ENCODE measurements around the gene RMDN2. TPM values are rescaled to one million over a fixed set of nuclear protein-coding genes. Genes with fewer than 3 reads are reported as not detected.

RMDN2 gene
- polyA plus RNA-seq, 1 experiment: 5.7 TPM

GRCh38 chr2:37969731-37970130 is 44.6 kb downstream of the RMDN2 start:
- no peak for TF ChIP-seq CTCF (IDR thresholded peaks at IDR 0.05; ENCODE audit: low read depth, low read length)
- ChIA-PET CTCF (interaction anchor here (2.3 kb wide), 1 partner anchor 12 kb away, joined by 10 read pairs; no protein-coding TSS in a partner anchor), POLR2A (no interaction called here)
- Histone ChIP-seq H3K9me3 (ENCODE audit: control insufficient read depth, insufficient read depth, low read length) (no peaks in the 10 kb centered on the region), H3K27me3 (ENCODE audit: control insufficient read depth, insufficient read depth, low read length) (no peaks in the 10 kb centered on the region), H3K27ac (ENCODE audit: low read depth, low read length) (no peak overlapping the region), H3K4me3 (ENCODE audit: low read depth, low read length) (no peak overlapping the region)
- DNase-seq (ENCODE audit: low read depth, low spot score): no peak

GRCh38 chr2:37971971-37972370 is 46.9 kb downstream of the RMDN2 start:
- TF ChIP-seq CTCF (IDR thresholded peaks at IDR 0.05; ENCODE audit: low read depth, low read length): no peak

GRCh38 chr2:37973615-37974353 is 48.7 kb downstream of the RMDN2 start:
- no peak overlapping the region for H3K4me3 ChIP-seq (ENCODE audit: low read depth, low read length)
- H3K27ac ChIP-seq (ENCODE audit: low read depth, low read length): no peak overlapping the region
- no peak for TF ChIP-seq CTCF (IDR thresholded peaks at IDR 0.05; ENCODE audit: low read depth, low read length)
- H3K27me3 ChIP-seq (ENCODE audit: control insufficient read depth, insufficient read depth, low read length): no peaks in the 10 kb centered on the region
- ChIA-PET CTCF (interaction anchor here (0.6 to 0.7 kb wide), 2 partner anchors 11 to 300 kb away, joined by 3 read pairs; no protein-coding TSS in a partner anchor), POLR2A (no interaction called here)
- no peak for DNase-seq (ENCODE audit: low read depth, low spot score)
- H3K9me3 ChIP-seq (ENCODE audit: control insufficient read depth, insufficient read depth, low read length): no peaks in the 10 kb centered on the region; the same call in 1 of the 2 replicates

More at GRCh38 chr2:37971971-37972370, 46.9 kb downstream of the RMDN2 start:
- ChIA-PET POLR2A (no interaction called here), CTCF (interaction anchor here (2.3 kb wide), 1 partner anchor 10 kb away, joined by 10 read pairs; no protein-coding TSS in a partner anchor)
- DNase-seq (ENCODE audit: low read depth, low spot score): no peak
- H3K9me3 ChIP-seq (ENCODE audit: control insufficient read depth, insufficient read depth, low read length): no peaks in the 10 kb centered on the region
- H3K27me3 ChIP-seq (ENCODE audit: control insufficient read depth, insufficient read depth, low read length): no peaks in the 10 kb centered on the region
- no peak overlapping the region for H3K4me3 ChIP-seq (ENCODE audit: low read depth, low read length)
- no peak overlapping the region for H3K27ac ChIP-seq (ENCODE audit: low read depth, low read length)

GRCh38 chr2:37975808-37976207 is 50.7 kb downstream of the RMDN2 start:
- CTCF ChIA-PET: interaction anchor here (0.7 to 1.0 kb wide), 2 partner anchors 9 to 299 kb away, joined by 3 read pairs; no protein-coding TSS in a partner anchor
- TF ChIP-seq CTCF (IDR thresholded peaks at IDR 0.05; ENCODE audit: low read depth, low read length): no peak
- DNase-seq (ENCODE audit: low read depth, low spot score): no peak
- no peaks in the 10 kb centered on the region for H3K27me3 ChIP-seq (ENCODE audit: control insufficient read depth, insufficient read depth, low read length)
- H3K27ac ChIP-seq (ENCODE audit: low read depth, low read length): no peak overlapping the region
- H3K9me3 ChIP-seq (ENCODE audit: control insufficient read depth, insufficient read depth, low read length): no peaks in the 10 kb centered on the region; the same call in 1 of the 2 replicates
- no peak overlapping the region for H3K4me3 ChIP-seq (ENCODE audit: low read depth, low read length)
- POLR2A ChIA-PET: no interaction called here

GRCh38 chr2:37976411-37976810 is 51.3 kb downstream of the RMDN2 start:
- no peak for DNase-seq (ENCODE audit: low read depth, low spot score)
- Histone ChIP-seq H3K27me3 (ENCODE audit: control insufficient read depth, insufficient read depth, low read length) (no peaks in the 10 kb centered on the region), H3K27ac (ENCODE audit: low read depth, low read length) (no peak overlapping the region), H3K4me3 (ENCODE audit: low read depth, low read length) (no peak overlapping the region), H3K9me3 (ENCODE audit: control insufficient read depth, insufficient read depth, low read length) (no peaks in the 10 kb centered on the region; the same call in 1 of the 2 replicates)
- TF ChIP-seq CTCF (IDR thresholded peaks at IDR 0.05; ENCODE audit: low read depth, low read length): no peak
- ChIA-PET POLR2A (no interaction called here), CTCF (interaction anchor here (1.0 kb wide), 1 partner anchor 298 kb away, joined by 3 read pairs; no protein-coding TSS in a partner anchor)

All from AG04450 (cell line).